DOHH2 (cell line): ENCODE results near the gene OR51F1.
"Not testable (repeated sequence)": the region's sequence is repeated elsewhere in the genome, so short reads cannot be mapped to it uniquely, and the experiment has no call there.

Experiments used
- H3F3A ChIP-seq: fragments of 200-600 bp; sonication (generic), shearing (Covaris generic); 2 replicates; pipeline ENCODE4 v1.6.0; 2016; ENCODE audit warnings: antibody characterized with exemption, mild to moderate bottlenecking; ENCODE audit not compliant: control insufficient read depth, insufficient read depth
- H3K27ac ChIP-seq: fragments of 200-600 bp; sonication (generic); 2 replicates; pipeline ENCODE4 v1.5.1; 2014; ENCODE audit warnings: low read depth, mild to moderate bottlenecking, low read length, moderate library complexity
- H3K27me3 ChIP-seq: fragments of 200-600 bp; sonication (generic); 2 replicates; pipeline ENCODE4 v1.6.1; 2014; ENCODE audit warnings: mild to moderate bottlenecking, low read length, mixed read lengths; ENCODE audit not compliant: control insufficient read depth
- H3K36me3 ChIP-seq: fragments of 200-600 bp; sonication (generic); 2 replicates; pipeline ENCODE4 v1.6.1; 2014; ENCODE audit warnings: mild to moderate bottlenecking, low read length, moderate library complexity, mixed read lengths; ENCODE audit not compliant: control insufficient read depth
- H3K4me1 ChIP-seq: fragments of 200-600 bp; sonication (generic); 2 replicates; pipeline ENCODE4 v1.6.1; 2014; ENCODE audit warnings: mild to moderate bottlenecking, low read length, mixed read lengths; ENCODE audit not compliant: control insufficient read depth
- H3K4me2 ChIP-seq: fragments of 200-600 bp; sonication (generic); 2 replicates; pipeline ENCODE4 v1.6.0; 2014; ENCODE audit warnings: mild to moderate bottlenecking, low read length, moderate library complexity
- H3K4me3 ChIP-seq: fragments of 200-600 bp; sonication (generic); 2 replicates; pipeline ENCODE4 v1.5.1; 2014; ENCODE audit warnings: mild to moderate bottlenecking, low read length, mixed read lengths
- H3K79me2 ChIP-seq: fragments of 200-600 bp; sonication (generic); 2 replicates; pipeline ENCODE4 v1.6.1; 2014; ENCODE audit warnings: mild to moderate bottlenecking, low read length, mixed read lengths; ENCODE audit not compliant: control insufficient read depth
- H3K9me2 ChIP-seq: fragments of 200-600 bp; sonication (generic); replicated peaks from 2 replicates; pipeline ENCODE4 v1.6.1; 2014; ENCODE audit warnings: mild to moderate bottlenecking, low read length, mixed read lengths; ENCODE audit not compliant: control insufficient read depth
- H3K9me3 ChIP-seq: fragments of 200-600 bp; sonication (generic); 2 replicates; pipeline ENCODE4 v1.6.1; 2014; ENCODE audit warnings: antibody characterized with exemption, low read length, mixed read lengths; ENCODE audit not compliant: control insufficient read depth, insufficient read depth
- H4K20me1 ChIP-seq: fragments of 200-600 bp; sonication (generic); 2 replicates; pipeline ENCODE4 v1.6.0; 2014; ENCODE audit warnings: low read depth, mild to moderate bottlenecking, antibody characterized with exemption, low read length, moderate library complexity; ENCODE audit not compliant: control insufficient read depth, insufficient read depth
- EZH2phosphoT487 ChIP-seq: fragments of 200-600 bp; sonication (generic); IDR thresholded peaks from 2 replicates; pipeline ENCODE4 v1.6.1; 2017; ENCODE audit warnings: borderline replicate concordance, mild to moderate bottlenecking, antibody characterized with exemption, low read length, moderate library complexity, mixed read lengths
- TF ChIP-seq, protein P1 (sequence below): fragments of 200-600 bp; sonication (generic); IDR thresholded peaks from one replicate; pipeline ENCODE4 v1.5.1; 2014; ENCODE audit warnings: antibody characterized with exemption, mild to moderate bottlenecking, low read depth, low read length; ENCODE audit not compliant: poor library complexity, severe bottlenecking

Gene OR51F1

DNA sequence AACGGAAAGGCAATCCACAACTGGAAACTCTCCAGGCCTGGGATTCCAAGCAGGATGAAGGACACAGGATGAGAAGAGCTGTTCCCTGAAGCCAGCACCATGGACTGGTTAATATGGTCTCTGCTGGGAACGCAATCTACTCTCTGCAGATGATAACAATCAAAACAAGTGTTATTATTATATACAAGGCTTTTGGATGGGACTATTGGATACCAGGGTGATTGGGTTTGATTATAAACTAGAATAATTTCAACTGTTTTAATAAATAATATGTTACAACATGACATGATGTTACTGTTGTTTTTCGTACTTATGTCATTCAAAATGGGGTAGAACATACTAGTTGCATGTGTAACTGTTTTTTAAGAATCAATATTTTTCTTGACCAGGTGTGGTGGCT lies 34.5 kb upstream of the OR51F1 start, which contains the start of gene OR52R1:
Gene OR52R1, minus strand, starts transcription at position 101 of the 400 bp plus-strand sequence. Its CDS starts 0 bp downstream, at position 101.
- Histone ChIP-seq H3K9me3 (no peaks in the 10 kb centered on the region), H3K27me3 (no peaks in the 10 kb centered on the region), H3F3A (no peaks in the 10 kb centered on the region), H3K9me2 (no peaks in the 10 kb centered on the region), H3K4me2 (no peak within 1 kb of the TSS), H3K27ac (no peak within 1 kb of the TSS), H3K36me3 (no peaks in the 10 kb centered on the region), H3K79me2 (no peaks in the 10 kb centered on the region), H3K4me3 (no peak within 1 kb of the TSS), H4K20me1 (no peaks in the 10 kb centered on the region), H3K4me1 (no peaks in the 10 kb centered on the region)
- TF ChIP-seq EZH2phosphoT487, result no peak
- TF ChIP-seq, protein P1, sequence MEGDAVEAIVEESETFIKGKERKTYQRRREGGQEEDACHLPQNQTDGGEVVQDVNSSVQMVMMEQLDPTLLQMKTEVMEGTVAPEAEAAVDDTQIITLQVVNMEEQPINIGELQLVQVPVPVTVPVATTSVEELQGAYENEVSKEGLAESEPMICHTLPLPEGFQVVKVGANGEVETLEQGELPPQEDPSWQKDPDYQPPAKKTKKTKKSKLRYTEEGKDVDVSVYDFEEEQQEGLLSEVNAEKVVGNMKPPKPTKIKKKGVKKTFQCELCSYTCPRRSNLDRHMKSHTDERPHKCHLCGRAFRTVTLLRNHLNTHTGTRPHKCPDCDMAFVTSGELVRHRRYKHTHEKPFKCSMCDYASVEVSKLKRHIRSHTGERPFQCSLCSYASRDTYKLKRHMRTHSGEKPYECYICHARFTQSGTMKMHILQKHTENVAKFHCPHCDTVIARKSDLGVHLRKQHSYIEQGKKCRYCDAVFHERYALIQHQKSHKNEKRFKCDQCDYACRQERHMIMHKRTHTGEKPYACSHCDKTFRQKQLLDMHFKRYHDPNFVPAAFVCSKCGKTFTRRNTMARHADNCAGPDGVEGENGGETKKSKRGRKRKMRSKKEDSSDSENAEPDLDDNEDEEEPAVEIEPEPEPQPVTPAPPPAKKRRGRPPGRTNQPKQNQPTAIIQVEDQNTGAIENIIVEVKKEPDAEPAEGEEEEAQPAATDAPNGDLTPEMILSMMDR, result no peak

DNA sequence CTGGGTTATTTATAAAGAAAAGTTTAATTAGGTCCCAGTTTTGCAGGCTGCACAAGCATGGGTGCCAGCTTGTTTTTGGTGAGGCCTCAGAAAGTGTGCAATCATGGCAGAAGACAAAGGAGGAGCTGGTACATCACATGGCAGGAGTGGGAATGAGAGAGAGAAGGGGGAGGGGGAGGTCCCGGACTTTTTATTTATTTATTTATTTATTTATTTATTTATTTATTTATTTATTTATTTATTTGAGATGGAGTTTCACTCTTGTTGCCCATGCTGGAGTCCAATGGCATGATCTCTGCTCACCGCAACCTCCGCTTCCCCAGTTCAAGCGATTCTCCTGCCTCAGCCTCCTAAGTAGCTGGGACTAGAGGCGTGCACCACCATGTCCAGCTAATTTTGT lies 31.6 kb upstream of the OR51F1 start:
- not testable (repeated sequence) for H3K36me3 ChIP-seq, H4K20me1 ChIP-seq, H3K4me2 ChIP-seq, H3K4me3 ChIP-seq, H3K4me1 ChIP-seq, H3K27ac ChIP-seq, H3F3A ChIP-seq, H3K9me3 ChIP-seq, H3K27me3 ChIP-seq, H3K79me2 ChIP-seq, H3K9me2 ChIP-seq

DNA sequence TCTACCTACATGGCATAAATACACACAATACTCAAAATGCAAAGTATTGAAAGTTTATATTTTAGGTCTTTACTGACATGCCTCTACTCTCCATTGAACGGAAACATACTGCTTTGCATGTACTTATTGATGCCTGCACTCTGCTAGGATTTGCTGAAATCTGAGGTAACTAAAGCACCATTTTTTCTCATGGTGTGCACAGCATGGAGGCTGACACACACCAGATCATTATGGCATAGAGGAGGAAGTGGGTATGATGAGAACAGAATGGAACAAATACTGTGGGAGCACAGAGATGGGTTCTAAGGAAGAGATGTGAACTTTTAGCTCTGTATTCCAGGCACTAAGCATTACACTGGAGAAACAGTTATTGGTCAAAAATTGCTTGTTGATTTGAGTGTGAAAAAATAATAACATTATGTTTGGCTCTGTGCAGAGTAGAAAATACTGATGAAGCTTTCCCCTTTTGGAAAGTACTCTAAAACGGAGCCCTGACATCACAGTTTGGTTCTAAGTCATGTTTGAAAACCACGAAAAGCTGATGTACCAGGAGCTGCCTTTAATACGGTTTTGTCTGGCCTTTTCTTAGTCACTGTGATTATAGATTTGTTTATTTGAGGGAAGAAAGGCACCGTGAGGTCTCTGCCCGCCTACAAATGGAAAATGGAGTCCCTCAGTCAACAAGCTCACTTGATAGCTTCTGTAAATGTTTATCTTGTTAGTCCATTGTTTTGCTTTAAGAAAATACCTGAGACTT lies 28.9 kb upstream of the OR51F1 start:
- no peaks in the 10 kb centered on the region for H3K9me2 ChIP-seq
- H3F3A ChIP-seq, result no peaks in the 10 kb centered on the region
- H3K9me3 ChIP-seq, result no peaks in the 10 kb centered on the region
- no peaks in the 10 kb centered on the region for H3K4me1 ChIP-seq
- no peak overlapping the region for H3K4me2 ChIP-seq
- no peaks in the 10 kb centered on the region for H4K20me1 ChIP-seq
- no peaks in the 10 kb centered on the region for H3K79me2 ChIP-seq
- no peak for TF ChIP-seq EZH2phosphoT487
- TF ChIP-seq, protein P1, result no peak
- H3K27ac ChIP-seq, result no peak overlapping the region
- no peaks in the 10 kb centered on the region for H3K27me3 ChIP-seq
- H3K4me3 ChIP-seq, result no peak overlapping the region
- H3K36me3 ChIP-seq, result no peaks in the 10 kb centered on the region

DNA sequence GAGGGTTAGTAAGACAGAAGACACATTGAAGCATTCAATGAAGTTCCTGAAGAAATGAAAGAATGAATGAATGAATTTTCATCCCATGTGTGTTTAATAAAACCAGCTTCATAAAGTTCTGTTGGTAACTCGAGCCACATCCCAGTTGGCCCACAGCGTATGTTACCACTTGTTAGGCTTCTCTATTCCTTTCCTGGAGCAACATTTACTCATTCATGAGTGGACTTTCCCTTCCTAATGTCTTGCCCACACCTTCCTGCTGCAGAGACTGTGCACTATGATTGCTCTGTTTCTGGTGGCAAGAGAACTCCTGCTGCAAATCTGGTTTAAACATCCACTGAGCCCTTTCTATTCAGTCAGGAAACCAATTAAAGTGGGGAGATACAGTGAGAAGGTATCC lies 27.5 kb upstream of the OR51F1 start:
- no peak overlapping the region for H3K4me2 ChIP-seq
- no peaks in the 10 kb centered on the region for H3K9me3 ChIP-seq
- no peaks in the 10 kb centered on the region for H3F3A ChIP-seq
- H3K9me2 ChIP-seq, result no peaks in the 10 kb centered on the region; the same call in 1 of the 2 replicates
- H3K79me2 ChIP-seq, result no peaks in the 10 kb centered on the region
- no peak overlapping the region for H3K4me3 ChIP-seq
- H4K20me1 ChIP-seq, result no peaks in the 10 kb centered on the region
- no peaks in the 10 kb centered on the region for H3K4me1 ChIP-seq
- no peaks in the 10 kb centered on the region for H3K36me3 ChIP-seq
- H3K27ac ChIP-seq, result no peak overlapping the region
- H3K27me3 ChIP-seq, result no peaks in the 10 kb centered on the region
- TF ChIP-seq, protein P1, result no peak
- no peak for TF ChIP-seq EZH2phosphoT487
